Uterus (tissue), 2 donors: Measurements from ENCODE around the gene ECD.

Experiments used
- POLR2A ChIP-seq, 2 donors: fragments of 450-650 bp; IDR thresholded peaks; one replicate each; pipeline ENCODE4 v1.6.1; 2016; ENCODE audit warnings: antibody characterized with exemption in 2 of 2, mild to moderate bottlenecking in 1 of 2, moderate library complexity in 1 of 2
- TF ChIP-seq, protein P1 (sequence below), 4 experiments: fragments of 200-600 bp in 2 of 4; fragments of 450-650 bp in 2 of 4; sonication (generic) in 2 of 4; IDR thresholded peaks; one replicate each; pipeline ENCODE4 v1.5.1; 2016 to 2019; ENCODE audit warnings: antibody characterized with exemption in 4 of 4, mild to moderate bottlenecking in 2 of 4, moderate library complexity in 1 of 4

DNA sequence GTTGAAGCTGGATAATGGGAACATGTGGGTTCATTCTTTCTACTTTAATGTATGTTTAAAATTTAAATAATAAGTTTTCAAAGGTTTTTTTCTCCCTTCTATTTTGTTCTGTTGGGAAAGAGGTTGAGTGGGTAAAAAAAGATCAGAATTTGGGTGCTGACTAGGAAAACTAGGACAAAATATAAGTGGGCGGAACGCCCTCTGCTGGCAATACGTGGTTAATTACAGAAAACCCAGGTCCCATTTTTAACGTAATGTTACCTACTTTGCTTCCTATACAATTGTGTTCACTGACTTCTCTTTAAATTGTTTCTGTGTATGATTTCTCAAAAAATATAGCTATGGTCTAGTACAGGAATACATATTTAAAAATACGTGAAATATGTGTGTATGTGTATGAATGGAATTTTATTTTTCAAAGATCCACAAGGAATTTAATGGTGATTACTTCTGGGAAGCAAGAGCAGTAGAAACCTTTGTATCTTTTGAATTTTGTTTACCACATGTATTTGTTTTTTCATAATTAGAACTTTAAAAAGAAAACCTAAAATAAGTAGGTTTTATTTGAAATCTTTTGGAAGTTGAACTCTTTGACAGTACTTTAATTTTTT lies 8.7 kb downstream of the ECD start:
- TF ChIP-seq POLR2A (IDR thresholded peaks at IDR 0.05) = no peak
- TF ChIP-seq, protein P1, sequence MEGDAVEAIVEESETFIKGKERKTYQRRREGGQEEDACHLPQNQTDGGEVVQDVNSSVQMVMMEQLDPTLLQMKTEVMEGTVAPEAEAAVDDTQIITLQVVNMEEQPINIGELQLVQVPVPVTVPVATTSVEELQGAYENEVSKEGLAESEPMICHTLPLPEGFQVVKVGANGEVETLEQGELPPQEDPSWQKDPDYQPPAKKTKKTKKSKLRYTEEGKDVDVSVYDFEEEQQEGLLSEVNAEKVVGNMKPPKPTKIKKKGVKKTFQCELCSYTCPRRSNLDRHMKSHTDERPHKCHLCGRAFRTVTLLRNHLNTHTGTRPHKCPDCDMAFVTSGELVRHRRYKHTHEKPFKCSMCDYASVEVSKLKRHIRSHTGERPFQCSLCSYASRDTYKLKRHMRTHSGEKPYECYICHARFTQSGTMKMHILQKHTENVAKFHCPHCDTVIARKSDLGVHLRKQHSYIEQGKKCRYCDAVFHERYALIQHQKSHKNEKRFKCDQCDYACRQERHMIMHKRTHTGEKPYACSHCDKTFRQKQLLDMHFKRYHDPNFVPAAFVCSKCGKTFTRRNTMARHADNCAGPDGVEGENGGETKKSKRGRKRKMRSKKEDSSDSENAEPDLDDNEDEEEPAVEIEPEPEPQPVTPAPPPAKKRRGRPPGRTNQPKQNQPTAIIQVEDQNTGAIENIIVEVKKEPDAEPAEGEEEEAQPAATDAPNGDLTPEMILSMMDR (IDR thresholded peaks at IDR 0.05) = peak; percentile 67 to 71 (median 68)
